H9 (cell line): ENCODE measurements around the gene C12orf50. TPM values are rescaled to one million over a fixed set of nuclear protein-coding genes. Genes with fewer than 3 reads are reported as not detected.

Experiments
- DNase-seq: peaks from one replicate; pipeline ENCODE4 v3.0.0-alpha.2; 2017
- H2AFZ ChIP-seq: one replicate; pipeline ENCODE4 v1.6.1; 2013; ENCODE audit warnings: mild to moderate bottlenecking, low read length, control low read depth, moderate library complexity
- H2AK5ac ChIP-seq: 2 replicates; pipeline ENCODE4 v1.6.1; 2013; ENCODE audit warnings: low read length, control low read depth, mixed read lengths; ENCODE audit not compliant: insufficient read length
- H2BK120ac ChIP-seq: one replicate; pipeline ENCODE4 v1.6.1; 2013; ENCODE audit warnings: low read depth, mild to moderate bottlenecking, low read length, control low read depth, inconsistent platforms; ENCODE audit not compliant: poor library complexity, severe bottlenecking
- H2BK12ac ChIP-seq: 2 replicates; pipeline ENCODE4 v1.6.1; 2013; ENCODE audit warnings: low read length, control low read depth, mixed read lengths, low read depth; ENCODE audit not compliant: insufficient read length
- H2BK15ac ChIP-seq: 2 replicates; pipeline ENCODE4 v1.6.1; 2013; ENCODE audit warnings: low read depth, low read length, control low read depth
- H2BK20ac ChIP-seq: one replicate; pipeline ENCODE4 v1.6.1; 2013; ENCODE audit warnings: low read depth, mild to moderate bottlenecking, low read length, control low read depth, inconsistent platforms; ENCODE audit not compliant: poor library complexity, severe bottlenecking
- H2BK5ac ChIP-seq: 2 replicates; pipeline ENCODE4 v1.6.1; 2013; ENCODE audit warnings: low read length, control low read depth, mixed read lengths; ENCODE audit not compliant: insufficient read length
- H3K14ac ChIP-seq: 2 replicates; pipeline ENCODE4 v1.6.1; 2013; ENCODE audit warnings: low read length, control low read depth; ENCODE audit not compliant: insufficient read depth
- H3K18ac ChIP-seq: 2 replicates; pipeline ENCODE4 v1.6.1; 2013; ENCODE audit warnings: low read depth, mild to moderate bottlenecking, mixed read lengths, low read length, control low read depth; ENCODE audit not compliant: insufficient read length
- H3K23ac ChIP-seq: 2 replicates; pipeline ENCODE4 v1.6.1; 2013; ENCODE audit warnings: low read length, control low read depth, mixed read lengths, low read depth; ENCODE audit not compliant: insufficient read length
- H3K23me2 ChIP-seq: 2 replicates; pipeline ENCODE4 v1.6.1; 2013; ENCODE audit warnings: low read depth, mild to moderate bottlenecking, mixed read lengths, low read length, control low read depth; ENCODE audit not compliant: insufficient read length, poor library complexity, severe bottlenecking
- H3K27ac ChIP-seq: 2 replicates; pipeline ENCODE4 v1.5.1; 2013; ENCODE audit warnings: low read length, control low read depth, mixed read lengths, low read depth; ENCODE audit not compliant: insufficient read length
- H3K27me3 ChIP-seq: 2 replicates; pipeline ENCODE4 v1.6.1; 2013; ENCODE audit warnings: low read length, control low read depth, inconsistent platforms; ENCODE audit not compliant: insufficient read depth
- H3K4ac ChIP-seq: 2 replicates; pipeline ENCODE4 v1.6.1; 2013; ENCODE audit warnings: low read depth, mild to moderate bottlenecking, control low read depth, inconsistent platforms, low read length, moderate library complexity
- H3K4me1 ChIP-seq: 2 replicates; pipeline ENCODE4 v1.6.1; 2013; ENCODE audit warnings: low read length, control low read depth, inconsistent platforms; ENCODE audit not compliant: insufficient read depth
- H3K4me2 ChIP-seq: 2 replicates; pipeline ENCODE4 v1.6.1; 2013; ENCODE audit warnings: low read length, control low read depth, mixed read lengths; ENCODE audit not compliant: insufficient read length, insufficient read depth
- H3K56ac ChIP-seq: 2 replicates; pipeline ENCODE4 v1.6.1; 2013; ENCODE audit warnings: low read depth, mild to moderate bottlenecking, mixed read lengths, low read length, control low read depth; ENCODE audit not compliant: insufficient read length
- H3K79me1 ChIP-seq: 2 replicates; pipeline ENCODE4 v1.6.1; 2013; ENCODE audit warnings: low read depth, mild to moderate bottlenecking, moderate library complexity, low read length, control low read depth, inconsistent platforms; ENCODE audit not compliant: insufficient read depth, poor library complexity, severe bottlenecking
- H3K79me2 ChIP-seq: 2 replicates; pipeline ENCODE4 v1.6.1; 2013; ENCODE audit warnings: low read length, control low read depth, inconsistent platforms; ENCODE audit not compliant: insufficient read depth
- H3K9ac ChIP-seq: 2 replicates; pipeline ENCODE4 v1.6.1; 2013; ENCODE audit warnings: low read length, control low read depth, mixed read lengths; ENCODE audit not compliant: insufficient read length; ENCODE audit errors: extremely low read depth
- H3K9me3 ChIP-seq: one replicate; pipeline ENCODE4 v1.6.1; 2013; ENCODE audit warnings: low read depth, low read length, inconsistent platforms; ENCODE audit not compliant: control insufficient read depth
- H3T11ph ChIP-seq: one replicate; pipeline ENCODE4 v1.6.1; 2013; ENCODE audit warnings: mild to moderate bottlenecking, low read length, control low read depth, inconsistent platforms
- H4K20me1 ChIP-seq: one replicate; pipeline ENCODE4 v1.6.1; 2013; ENCODE audit not compliant: control insufficient read depth, insufficient read length, insufficient read depth
- H4K5ac ChIP-seq: 2 replicates; pipeline ENCODE4 v1.6.1; 2013; ENCODE audit warnings: low read depth, mild to moderate bottlenecking, mixed read lengths, low read length, control low read depth; ENCODE audit not compliant: insufficient read length
- H4K8ac ChIP-seq: replicated peaks from 2 replicates; pipeline ENCODE4 v1.6.1; 2013; ENCODE audit warnings: low read length, control low read depth, mixed read lengths, low read depth; ENCODE audit not compliant: insufficient read length
- H4K91ac ChIP-seq: 2 replicates; pipeline ENCODE4 v1.6.1; 2013; ENCODE audit warnings: low read depth, mild to moderate bottlenecking, moderate library complexity, mixed read lengths, low read length, control low read depth; ENCODE audit not compliant: insufficient read length
- H3K27ac Mint-ChIP-seq, 3 experiments: 2 replicates in 2 of 3; 3 replicates in 1 of 3; pipeline ENCODE4 v1.8.0; 2020 to 2021; ENCODE audit warnings: mixed read lengths in 3 of 3, mild to moderate bottlenecking in 1 of 3, moderate library complexity in 1 of 3
- H3K27me3 Mint-ChIP-seq: 2 replicates; pipeline ENCODE4 v1.8.0; 2021; ENCODE audit warnings: low read depth, mild to moderate bottlenecking, moderate library complexity, mixed read lengths
- H3K36me3 Mint-ChIP-seq, 3 experiments: 2 replicates in 2 of 3; 3 replicates in 1 of 3; pipeline ENCODE4 v1.8.0; 2020 to 2021; ENCODE audit warnings: low read depth in 3 of 3, mixed read lengths in 3 of 3; ENCODE audit not compliant: insufficient read depth in 1 of 3
- H3K4me1 Mint-ChIP-seq, 2 experiments: 2 replicates each; pipeline ENCODE4 v1.8.0; 2020; ENCODE audit warnings: mixed read lengths in 2 of 2
- H3K4me3 Mint-ChIP-seq, 2 experiments: 2 replicates in 1 of 2; 3 replicates in 1 of 2; pipeline ENCODE4 v1.8.0; 2020 to 2021; ENCODE audit warnings: mild to moderate bottlenecking in 2 of 2, mixed read lengths in 2 of 2, moderate library complexity in 1 of 2
- H3K9me3 Mint-ChIP-seq, 2 experiments: 2 replicates in 1 of 2; 3 replicates in 1 of 2; pipeline ENCODE4 v1.8.0; 2020; ENCODE audit warnings: mild to moderate bottlenecking in 2 of 2, mixed read lengths in 2 of 2, moderate library complexity in 1 of 2
- CTCF ChIP-seq: fragments of 200-600 bp; sonication (generic); conservative IDR thresholded peaks from 3 replicates; pipeline ENCODE4 v1.8.0; 2021; ENCODE audit warnings: antibody characterized with exemption, mild to moderate bottlenecking
- WGBS: extraction: QIAGEN DNeasy Blood & Tissue Kit; methylation state at CpG from one replicate; pipeline ENCODE4 v1.1.7; 2013; ENCODE audit warnings: missing lambda C conversion rate, low lambda C conversion rate, mixed read lengths; ENCODE audit not compliant: insufficient read length; ENCODE audit errors: extremely low coverage; 5-methylcytosine and 5-hydroxymethylcytosine counted together
- total RNA-seq: library from RNA; stranded (reverse); gene quantifications from 2 replicates; pipeline ENCODE4 v1.2.1, GENCODE V29; 2021

C12orf50 gene
- total RNA-seq, 1 experiment from 2014 or later: 0.17 TPM

GRCh38 chr12:87943762-87944161, 85.4 kb downstream of the C12orf50 start:
- Mint-ChIP-seq H3K27ac (no peak overlapping the region), H3K9me3 (no peaks in the 10 kb centered on the region; a peak in 1 of 5 replicates), H3K36me3 (no peaks in the 10 kb centered on the region; a peak in 1 of 7 replicates), H3K4me1 (0 out of 4 replicates have a peak, but pooled peaks cover 2 to 7% of the 10 kb centered on the region in 2 experiments), H3K4me3 (no peak overlapping the region), H3K27me3 (peaks cover 32% of the 10 kb centered on the region)
- Histone ChIP-seq H3K23ac (no peak overlapping the region), H3K4ac (no peak overlapping the region), H2BK20ac (no peak overlapping the region), H4K20me1 (no peaks in the 10 kb centered on the region), H2AFZ (no peak overlapping the region), H2AK5ac (no peak overlapping the region), H3K79me2 (no peaks in the 10 kb centered on the region), H3K9me3 (no peaks in the 10 kb centered on the region), H3K14ac (no peak overlapping the region), H3K27me3 (no peaks in the 10 kb centered on the region), H3K4me2 (no peak overlapping the region), H4K91ac (no peak overlapping the region), H3K79me1 (no peaks in the 10 kb centered on the region), H2BK15ac (no peak overlapping the region), H2BK120ac (no peak overlapping the region), H4K8ac (no peak overlapping the region), H3K56ac (no peak overlapping the region), H3K9ac (no peak overlapping the region), H3K4me1 (no peaks in the 10 kb centered on the region), H3T11ph (no peak overlapping the region), H3K18ac (no peak overlapping the region), H4K5ac (no peak overlapping the region), H3K27ac (no peak overlapping the region), H2BK12ac (no peak overlapping the region), H3K23me2 (no peaks in the 10 kb centered on the region), H2BK5ac (no peak overlapping the region)
- no peak for DNase-seq
- no peak for TF ChIP-seq CTCF
- WGBS: no CpG with 5 or more reads among the region's 3 CpGs
